Measurements from ENCODE around the gene CREB3L1.

The CREB3L1 gene

DNA sequence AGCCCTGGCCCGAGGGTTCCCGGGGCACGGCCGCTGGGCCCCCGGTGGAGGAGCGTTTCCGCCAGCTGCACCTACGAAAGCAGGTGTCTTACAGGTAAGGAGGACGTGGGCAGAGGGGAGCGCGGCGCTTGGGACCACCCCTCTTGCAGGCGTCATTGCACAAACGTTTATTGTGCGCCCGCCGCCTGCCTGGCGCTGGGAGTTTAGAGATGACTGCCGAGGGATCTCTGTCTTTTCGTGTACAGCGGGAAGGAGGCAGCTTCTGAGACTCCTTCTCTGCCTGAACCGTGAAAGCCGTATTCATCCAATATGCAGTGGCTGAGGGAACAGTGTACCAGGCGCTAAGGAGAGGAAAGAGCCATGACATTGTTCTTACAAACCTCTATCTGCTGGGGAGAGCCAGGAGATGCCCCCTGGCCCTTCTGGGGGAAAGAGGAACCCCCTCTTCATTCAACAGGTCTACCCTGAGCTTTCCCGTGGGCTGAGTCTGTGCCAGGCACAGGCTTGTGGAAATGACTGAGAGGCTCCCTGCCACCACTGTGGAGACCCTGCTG lies 56.0 kb downstream of the CREB3L1 start:
- TF ChIP-seq, protein P1, sequence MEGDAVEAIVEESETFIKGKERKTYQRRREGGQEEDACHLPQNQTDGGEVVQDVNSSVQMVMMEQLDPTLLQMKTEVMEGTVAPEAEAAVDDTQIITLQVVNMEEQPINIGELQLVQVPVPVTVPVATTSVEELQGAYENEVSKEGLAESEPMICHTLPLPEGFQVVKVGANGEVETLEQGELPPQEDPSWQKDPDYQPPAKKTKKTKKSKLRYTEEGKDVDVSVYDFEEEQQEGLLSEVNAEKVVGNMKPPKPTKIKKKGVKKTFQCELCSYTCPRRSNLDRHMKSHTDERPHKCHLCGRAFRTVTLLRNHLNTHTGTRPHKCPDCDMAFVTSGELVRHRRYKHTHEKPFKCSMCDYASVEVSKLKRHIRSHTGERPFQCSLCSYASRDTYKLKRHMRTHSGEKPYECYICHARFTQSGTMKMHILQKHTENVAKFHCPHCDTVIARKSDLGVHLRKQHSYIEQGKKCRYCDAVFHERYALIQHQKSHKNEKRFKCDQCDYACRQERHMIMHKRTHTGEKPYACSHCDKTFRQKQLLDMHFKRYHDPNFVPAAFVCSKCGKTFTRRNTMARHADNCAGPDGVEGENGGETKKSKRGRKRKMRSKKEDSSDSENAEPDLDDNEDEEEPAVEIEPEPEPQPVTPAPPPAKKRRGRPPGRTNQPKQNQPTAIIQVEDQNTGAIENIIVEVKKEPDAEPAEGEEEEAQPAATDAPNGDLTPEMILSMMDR (IDR thresholded peaks at IDR 0.05) = no peak
- Histone ChIP-seq H2AFZ (peak overlapping the region; percentile 73), H3K9me3 (ENCODE audit: control insufficient read depth, low read length) (no peaks in the 10 kb centered on the region), H3K4me3 (ENCODE audit: low read depth, low read length) (no peak overlapping the region), H3K36me3 (ENCODE audit: control insufficient read depth, insufficient read depth, low read length) (no peaks in the 10 kb centered on the region), H3K4me1 (peaks cover 1% of the 10 kb centered on the region), H3K9ac (no peak overlapping the region), H3K4me2 (ENCODE audit: low read length) (no peak overlapping the region), H3K79me2 (no peaks in the 10 kb centered on the region), H3K27ac (no peak overlapping the region), H3K27me3 (ENCODE audit: control insufficient read depth, insufficient read depth, low read length) (no peaks in the 10 kb centered on the region)

DNA sequence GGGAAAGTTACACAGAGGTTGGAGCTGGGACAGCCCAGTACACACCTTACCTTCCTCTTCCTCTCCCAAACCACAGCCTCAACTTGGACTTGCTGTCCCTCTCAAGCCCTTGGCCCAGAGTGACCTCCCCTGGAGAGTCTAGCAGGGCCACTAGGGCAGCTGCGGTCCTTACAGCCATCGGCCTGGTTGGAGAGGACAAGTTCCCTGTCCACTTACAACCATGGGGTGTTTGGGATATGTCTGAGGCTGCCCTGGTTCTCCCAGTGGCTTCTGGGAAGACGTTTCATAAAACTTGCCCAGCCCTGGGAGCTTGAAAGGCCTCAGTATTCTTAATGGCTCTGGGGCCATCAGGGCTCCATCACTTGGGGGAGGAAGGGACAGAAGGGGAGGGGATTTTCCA lies 56.7 kb downstream of the CREB3L1 start:
- Histone ChIP-seq H3K9ac (no peak overlapping the region), H3K27ac (no peak overlapping the region), H3K79me2 (no peaks in the 10 kb centered on the region), H3K4me1 (peaks cover 7% of the 10 kb centered on the region), H3K27me3 (ENCODE audit: control insufficient read depth, insufficient read depth, low read length) (no peaks in the 10 kb centered on the region), H3K9me3 (ENCODE audit: control insufficient read depth, low read length) (no peaks in the 10 kb centered on the region), H3K4me3 (ENCODE audit: low read depth, low read length) (no peak overlapping the region), H3K4me2 (ENCODE audit: low read length) (no peak overlapping the region), H3K36me3 (ENCODE audit: control insufficient read depth, insufficient read depth, low read length) (no peaks in the 10 kb centered on the region), H2AFZ (no peak overlapping the region)
- TF ChIP-seq, protein P1 (IDR thresholded peaks at IDR 0.05) = no peak

GRCh38 chr11:46335271-46335670 lies 57.8 kb downstream of the CREB3L1 start:
- Histone ChIP-seq H3K4me3 (ENCODE audit: low read depth, low read length) (no peak overlapping the region), H3K36me3 (ENCODE audit: control insufficient read depth, insufficient read depth, low read length) (no peaks in the 10 kb centered on the region), H2AFZ (no peak overlapping the region), H3K9me3 (ENCODE audit: control insufficient read depth, low read length) (no peaks in the 10 kb centered on the region), H3K4me2 (ENCODE audit: low read length) (no peak overlapping the region), H3K79me2 (no peaks in the 10 kb centered on the region), H3K4me1 (peaks cover 13% of the 10 kb centered on the region), H3K9ac (no peak overlapping the region), H3K27me3 (ENCODE audit: control insufficient read depth, insufficient read depth, low read length) (no peaks in the 10 kb centered on the region), H3K27ac (no peak overlapping the region)
- TF ChIP-seq, protein P1 (IDR thresholded peaks at IDR 0.05) = no peak

DNA sequence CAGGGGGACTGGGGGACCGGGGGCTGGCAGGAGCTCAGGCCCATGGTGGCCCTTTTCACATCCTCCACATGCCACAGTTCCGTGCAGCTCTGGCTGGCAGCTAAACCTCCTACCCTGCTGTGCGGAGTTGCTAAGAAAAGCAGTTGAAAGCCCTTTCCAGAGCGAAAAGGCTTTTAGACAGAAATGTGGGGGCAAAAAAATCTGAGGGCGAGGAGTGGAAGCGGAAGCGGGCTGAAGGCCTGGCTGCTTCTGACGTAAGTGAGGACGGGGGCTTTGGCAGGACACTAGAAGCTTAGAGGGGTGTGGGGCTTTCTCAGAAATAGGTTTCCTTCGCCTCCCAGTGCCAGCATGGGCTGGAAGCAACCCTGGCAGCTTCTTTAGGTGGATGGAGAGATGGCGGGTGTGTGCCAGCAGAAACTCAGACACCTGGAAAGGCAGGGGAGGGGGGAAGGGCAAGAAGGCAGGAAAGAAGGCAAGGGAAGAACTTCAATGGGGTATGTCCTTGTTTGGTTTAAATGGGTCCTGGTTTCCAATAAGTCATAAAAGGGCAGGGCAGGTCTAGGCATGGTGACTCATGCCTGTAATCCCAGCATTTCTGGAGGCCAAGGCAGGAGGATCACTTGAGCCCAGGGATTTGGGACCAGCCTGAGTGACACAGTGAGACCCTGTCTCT lies 58.6 kb downstream of the CREB3L1 start:
- Histone ChIP-seq H3K27me3 (ENCODE audit: control insufficient read depth, insufficient read depth, low read length) (no peaks in the 10 kb centered on the region), H3K9ac (no peak overlapping the region), H3K4me3 (ENCODE audit: low read depth, low read length) (no peak overlapping the region), H3K27ac (no peak overlapping the region), H3K4me1 (peaks cover 13% of the 10 kb centered on the region), H3K9me3 (ENCODE audit: control insufficient read depth, low read length) (no peaks in the 10 kb centered on the region), H3K79me2 (no peaks in the 10 kb centered on the region), H3K4me2 (ENCODE audit: low read length) (no peak overlapping the region), H3K36me3 (ENCODE audit: control insufficient read depth, insufficient read depth, low read length) (no peaks in the 10 kb centered on the region), H2AFZ (no peak overlapping the region)
- TF ChIP-seq, protein P1 (IDR thresholded peaks at IDR 0.05) = no peak
